Cardiac muscle cell (in vitro differentiated cells and primary cell): ENCODE data around the gene SYNJ2. TPM values are rescaled to one million over a fixed set of nuclear protein-coding genes. Genes with fewer than 3 reads are reported as not detected.

Experiments used
- DNase-seq, 2 donors: peaks; one replicate each; pipeline versions ENCODE4 v3.0.0 to v3.0.0-alpha.2; 2010 to 2017; ENCODE audit warnings: low read depth in 1 of 2, low spot score in 1 of 2
- H3K27ac ChIP-seq: fragments of 200-600 bp; sonication (generic); 2 replicates; pipeline ENCODE4 v1.5.1; 2016
- H3K27me3 ChIP-seq: fragments of 200-600 bp; sonication (generic); 2 replicates; pipeline ENCODE4 v1.6.0; 2016; ENCODE audit warnings: control low read depth
- H3K36me3 ChIP-seq: fragments of 200-600 bp; sonication (generic); 2 replicates; pipeline ENCODE4 v1.5.1; 2016; ENCODE audit warnings: control low read depth
- H3K4me1 ChIP-seq: fragments of 200-600 bp; sonication (generic); 2 replicates; pipeline ENCODE4 v1.8.1; 2017; ENCODE audit warnings: low read depth, mild to moderate bottlenecking, mixed run types
- H3K4me3 ChIP-seq: fragments of 200-600 bp; sonication (generic); 2 replicates; pipeline ENCODE4 v1.5.1; 2016; ENCODE audit warnings: mild to moderate bottlenecking
- H3K9me3 ChIP-seq: fragments of 200-600 bp; sonication (generic); 2 replicates; pipeline ENCODE4 v1.5.1; 2017; ENCODE audit warnings: low read depth, mild to moderate bottlenecking, control low read depth
- CTCF ChIP-seq: IDR thresholded peaks from 2 replicates; pipeline ENCODE4 v1.5.1; 2012; ENCODE audit warnings: low read depth, mild to moderate bottlenecking, low read length
- polyA plus RNA-seq: library from polyadenylated mRNA; unstranded; fragments of >200 nt; fragmentation: Nextera tagmentation; extraction: Ambion mirVana; gene quantifications from 2 replicates; pipeline ENCODE4 v1.2.1, GENCODE V29; 2016
- total RNA-seq: library from RNA; depleted of rRNA; stranded (reverse); fragments of >200 nt; gene quantifications from 2 replicates; pipeline ENCODE4 v1.2.3, GENCODE V29; 2016

SYNJ2 gene
- total and polyA plus RNA-seq, 2 experiments from 2014 or later, result 2.1 to 2.9 TPM

GRCh38 chr6:157982102-157982562, 469 bp downstream of the SYNJ2 start:
- H3K36me3 ChIP-seq, result no peaks in the 10 kb centered on the region
- H3K4me1 ChIP-seq, result no peaks in the 10 kb centered on the region
- H3K27ac ChIP-seq, result peak overlapping the region; percentile 50
- peak overlapping the region; percentile 52 for H3K4me3 ChIP-seq
- H3K9me3 ChIP-seq, result no peaks in the 10 kb centered on the region
- peak; percentile 48 to 58 for DNase-seq
- no peaks in the 10 kb centered on the region for H3K27me3 ChIP-seq
- TF ChIP-seq CTCF, result no peak

- Histone ChIP-seq H3K27ac (no peak overlapping the region), H3K4me3 (peak overlapping the region; percentile 52), H3K36me3 (no peaks in the 10 kb centered on the region), H3K4me1 (no peaks in the 10 kb centered on the region), H3K9me3 (no peaks in the 10 kb centered on the region), H3K27me3 (no peaks in the 10 kb centered on the region)
- DNase-seq, result peak; percentile 25 to 61
- TF ChIP-seq CTCF, result peak; percentile 52
Measured at GRCh38 chr6:157982563-157983405, 1.1 kb downstream of the SYNJ2 start.

- Histone ChIP-seq H3K27ac (no peak overlapping the region), H3K4me3 (no peak overlapping the region), H3K4me1 (no peaks in the 10 kb centered on the region), H3K27me3 (no peaks in the 10 kb centered on the region), H3K36me3 (no peaks in the 10 kb centered on the region), H3K9me3 (no peaks in the 10 kb centered on the region)
- DNase-seq, result peak in 1 of 2 donors; percentile 27
- TF ChIP-seq CTCF, result no peak
Measured at GRCh38 chr6:157983406-157984119, 1.9 kb downstream of the SYNJ2 start.

GRCh38 chr6:157984128-157984527, 2.5 kb downstream of the SYNJ2 start:
- no peaks in the 10 kb centered on the region for H3K36me3 ChIP-seq
- no peak overlapping the region for H3K27ac ChIP-seq
- no peak for DNase-seq

More at GRCh38 chr6:157984128-157984527, 2.5 kb downstream of the SYNJ2 start:
- Histone ChIP-seq H3K4me1 (no peaks in the 10 kb centered on the region), H3K4me3 (no peak overlapping the region), H3K9me3 (no peaks in the 10 kb centered on the region), H3K27me3 (no peaks in the 10 kb centered on the region)
- TF ChIP-seq CTCF, result no peak
